Keratinocyte (primary cell): Measurements from ENCODE around the gene LSM12. TPM values are rescaled to one million over a fixed set of nuclear protein-coding genes. Genes with fewer than 3 reads are reported as not detected.

Experiments used
- DNase-seq: peaks from one replicate; pipeline ENCODE4 v3.0.0-alpha.2; 2011; ENCODE audit warnings: low read depth, missing footprints, low spot score
- FAIRE-seq: peaks from 2 replicates; lab custom pipeline; 2011; peaks lifted over from hg19 to GRCh38; lab: Jason Lieb, UNC
- H2AFZ ChIP-seq: 2 replicates; pipeline ENCODE4 v1.6.0; 2012; ENCODE audit warnings: low read length, control low read depth, inconsistent platforms; ENCODE audit not compliant: control insufficient read depth
- H3K27ac ChIP-seq: 2 replicates; pipeline ENCODE4 v1.5.1; 2011; ENCODE audit warnings: low read length; ENCODE audit not compliant: control insufficient read depth, insufficient read depth
- H3K27me3 ChIP-seq: 3 replicates; pipeline ENCODE4 v1.6.0; 2011; ENCODE audit warnings: low read length; ENCODE audit not compliant: control insufficient read depth, insufficient read depth; ENCODE audit errors: extremely low read depth
- H3K36me3 ChIP-seq, 2 experiments: 2 replicates in 1 of 2; 3 replicates in 1 of 2; pipeline ENCODE4 v1.5.1; 2011; ENCODE audit warnings: low read length in 2 of 2, mild to moderate bottlenecking in 1 of 2; ENCODE audit not compliant: control insufficient read depth in 2 of 2, insufficient read depth in 2 of 2; ENCODE audit errors: extremely low read depth in 1 of 2
- H3K4me1 ChIP-seq: 3 replicates; pipeline ENCODE4 v1.5.1; 2011; ENCODE audit warnings: low read length; ENCODE audit not compliant: control insufficient read depth, insufficient read depth; ENCODE audit errors: extremely low read depth
- H3K4me2 ChIP-seq: 3 replicates; pipeline ENCODE4 v1.6.0; 2011; ENCODE audit warnings: low read depth, low read length; ENCODE audit not compliant: control insufficient read depth, insufficient read depth; ENCODE audit errors: extremely low read depth
- H3K4me3 ChIP-seq, 3 experiments: fragments of 200-600 bp in 1 of 3; sonication (generic) in 1 of 3; 2 replicates in 2 of 3; 3 replicates in 1 of 3; pipeline ENCODE4 v1.5.1; 2011 to 2016; ENCODE audit warnings: low read length in 3 of 3, mild to moderate bottlenecking in 3 of 3, control low read depth in 2 of 3, inconsistent platforms in 1 of 3, low read depth in 1 of 3, mixed read lengths in 1 of 3, mixed run types in 1 of 3, moderate library complexity in 1 of 3; ENCODE audit not compliant: control insufficient read depth in 2 of 3, insufficient read depth in 2 of 3; ENCODE audit errors: extremely low read depth in 1 of 3
- H3K79me2 ChIP-seq: 2 replicates; pipeline ENCODE4 v1.6.0; 2012; ENCODE audit warnings: low read length; ENCODE audit not compliant: control insufficient read depth, insufficient read depth
- H3K9ac ChIP-seq: 3 replicates; pipeline ENCODE4 v1.6.0; 2011; ENCODE audit warnings: low read length; ENCODE audit not compliant: control insufficient read depth, insufficient read depth; ENCODE audit errors: extremely low read depth
- H3K9me1 ChIP-seq: 3 replicates; pipeline ENCODE4 v1.6.0; 2011; ENCODE audit warnings: low read length; ENCODE audit not compliant: control insufficient read depth, insufficient read depth; ENCODE audit errors: extremely low read depth
- H3K9me3 ChIP-seq: 2 replicates; pipeline ENCODE4 v1.5.1; 2012; ENCODE audit warnings: low read depth, low read length; ENCODE audit not compliant: control insufficient read depth
- H4K20me1 ChIP-seq: 3 replicates; pipeline ENCODE4 v1.6.0; 2011; ENCODE audit warnings: low read length; ENCODE audit not compliant: control insufficient read depth, insufficient read depth; ENCODE audit errors: extremely low read depth
- CTCF ChIP-seq, 3 experiments: IDR thresholded peaks in 1 of 3; conservative IDR thresholded peaks in 1 of 3; optimal IDR thresholded peaks in 1 of 3; 2 replicates in 2 of 3; 3 replicates in 1 of 3; pipeline versions ENCODE3 to v1.5.1; 2011; ENCODE audit warnings: low read length in 3 of 3, mild to moderate bottlenecking in 3 of 3, moderate library complexity in 2 of 3, control low read depth in 1 of 3, inconsistent platforms in 1 of 3; ENCODE audit not compliant: insufficient read depth in 2 of 3; ENCODE audit errors: extremely low read depth in 1 of 3
- EZH2 ChIP-seq: IDR thresholded peaks from one replicate; pipeline ENCODE4 v1.6.1; 2012; ENCODE audit warnings: inconsistent platforms, mild to moderate bottlenecking, low read length, moderate library complexity
- dilution Hi-C: fragments of 300-500 bp; cut with MboI; formaldehyde crosslinking; loops from one replicate; pipeline ENCODE4 v1.7.0; 2020; ENCODE audit warnings: low sequenced_read_pairs; ENCODE audit not compliant: extremely low pct_ligation_motif_present
- polyA plus RNA-seq, 5 experiments: library from polyadenylated mRNA; depleted of rRNA in 3 of 5; stranded (reverse) in 3 of 5; stranded (forward) in 1 of 5; unstranded in 1 of 5; fragments of >200 nt; gene quantifications; 1 replicate in 1 of 5; 2 replicates in 3 of 5; 3 replicates in 1 of 5; pipeline versions ENCODE4 v1.2.1 to v1.2.3, GENCODE V29; 2011 to 2012; ENCODE audit warnings: missing spikeins in 2 of 5, low read depth in 1 of 5, low replicate concordance in 1 of 5

The LSM12 gene
- polyA plus RNA-seq, 1 donor (not counting 4 experiments of a cell fraction or from before 2014, with no cell fraction given) = 49.5 TPM

DNA sequence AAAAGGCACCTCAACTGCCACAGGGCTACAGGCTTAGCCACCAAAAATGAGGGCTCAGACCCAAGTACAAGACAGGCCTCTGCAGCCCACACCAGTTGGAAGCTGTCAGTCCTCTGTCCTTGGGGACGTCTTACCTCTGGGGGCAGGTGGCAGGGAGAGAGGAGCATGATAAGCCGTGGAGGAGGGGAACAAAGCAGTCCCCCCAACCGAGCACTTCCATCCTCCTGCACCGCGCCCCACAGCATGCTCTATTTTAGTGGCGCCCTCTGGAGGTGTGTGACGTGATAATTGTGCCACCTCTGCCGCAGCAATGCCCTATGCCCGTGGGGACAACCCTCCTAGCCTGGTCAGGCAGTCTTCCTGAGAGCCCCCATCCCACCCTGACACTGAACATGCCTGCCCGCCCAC is 17.7 kb upstream of the LSM12 start:
- no peaks in the 10 kb centered on the region for H3K27me3 ChIP-seq
- H3K4me1 ChIP-seq = peaks cover 26% of the 10 kb centered on the region
- no peak overlapping the region for H3K27ac ChIP-seq
- no peaks in the 10 kb centered on the region for H3K9me1 ChIP-seq
- no peaks in the 10 kb centered on the region for H3K79me2 ChIP-seq
- dilution Hi-C loops = no loop called here
- H4K20me1 ChIP-seq = no peaks in the 10 kb centered on the region
- no peak overlapping the region for H3K9ac ChIP-seq
- TF ChIP-seq CTCF (optimal IDR thresholded peaks at IDR 0.05 in 1 of 3, IDR thresholded peaks at IDR 0.05 in 1 of 3, conservative IDR thresholded peaks at IDR 0.05 in 1 of 3; ENCODE audit: extremely low read depth in 1 of 3, insufficient read depth in 2 of 3, low read length in 3 of 3) (peak; percentile 19 to 79 (median 47)), EZH2 (no peak)
- H2AFZ ChIP-seq = no peak overlapping the region
- no peak overlapping the region for H3K4me2 ChIP-seq
- no peak for FAIRE-seq
- no peak for DNase-seq
- H3K36me3 ChIP-seq = peaks cover 2 to 3% of the 10 kb centered on the region in 2 experiments
- H3K4me3 ChIP-seq = no peak overlapping the region
- no peaks in the 10 kb centered on the region for H3K9me3 ChIP-seq

DNA sequence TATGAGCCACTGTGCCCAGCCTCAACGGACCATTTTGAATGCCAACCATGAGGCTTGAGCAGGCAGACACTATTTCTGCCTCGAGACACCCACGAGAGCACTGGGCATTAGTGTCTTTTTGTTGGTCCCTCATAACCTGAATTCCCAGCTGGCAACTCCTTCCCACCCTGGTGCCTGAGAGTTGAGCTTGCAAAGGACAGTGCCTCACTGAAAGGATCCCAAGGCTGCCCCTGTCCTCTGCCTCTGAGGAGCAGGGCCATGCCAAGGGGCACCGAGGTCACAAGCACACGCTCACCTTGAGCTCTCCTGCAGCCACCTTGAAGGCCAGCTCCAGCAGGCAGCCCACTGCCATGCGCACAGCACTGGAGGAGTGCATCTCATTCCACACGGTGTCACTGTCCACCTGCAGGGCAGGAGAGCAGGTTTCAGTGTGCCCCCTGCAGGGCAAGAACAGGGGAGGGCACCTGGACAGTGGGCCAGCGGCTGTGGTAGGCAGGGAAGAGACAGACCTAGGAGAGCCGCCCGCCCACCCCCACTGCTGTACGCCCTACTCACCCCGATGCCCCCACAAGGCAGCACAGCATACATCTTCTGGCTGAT is 16.9 kb upstream of the LSM12 start:
- Histone ChIP-seq H3K4me2 (no peak overlapping the region), H3K4me1 (peaks cover 26% of the 10 kb centered on the region), H3K27ac (no peak overlapping the region), H3K79me2 (no peaks in the 10 kb centered on the region), H4K20me1 (no peaks in the 10 kb centered on the region), H3K9me1 (no peaks in the 10 kb centered on the region), H2AFZ (no peak overlapping the region), H3K9ac (no peak overlapping the region), H3K27me3 (no peaks in the 10 kb centered on the region), H3K9me3 (no peaks in the 10 kb centered on the region), H3K36me3 (peaks cover 3 to 5% of the 10 kb centered on the region in 2 experiments), H3K4me3 (no peak overlapping the region)
- dilution Hi-C loops = no loop called here
- FAIRE-seq (no peak), DNase-seq (no peak)
- TF ChIP-seq CTCF (optimal IDR thresholded peaks at IDR 0.05 in 1 of 3, IDR thresholded peaks at IDR 0.05 in 1 of 3, conservative IDR thresholded peaks at IDR 0.05 in 1 of 3; ENCODE audit: extremely low read depth in 1 of 3, insufficient read depth in 2 of 3, low read length in 3 of 3) = peak; percentile 33 to 89 (median 48)
- TF ChIP-seq EZH2 = no peak
